KMS-11 (cell line): Measurements from ENCODE around the gene HELZ2.

Experiments used
- H2AFZ ChIP-seq: fragments of 200-600 bp; sonication (generic); 2 replicates; pipeline ENCODE4 v1.6.1; 2016; ENCODE audit warnings: antibody characterized with exemption, mixed run types, low read depth
- H3K27ac ChIP-seq: fragments of 200-600 bp; sonication (generic); 2 replicates; pipeline ENCODE4 v1.6.1; 2016; ENCODE audit warnings: mild to moderate bottlenecking, mixed run types
- H3K27me3 ChIP-seq: fragments of 200-600 bp; sonication (generic); 2 replicates; pipeline ENCODE4 v1.6.1; 2017; ENCODE audit warnings: mild to moderate bottlenecking, low read depth, mixed run types, moderate library complexity; ENCODE audit not compliant: insufficient read depth
- H3K36me3 ChIP-seq: fragments of 200-600 bp; sonication (generic); 2 replicates; pipeline ENCODE4 v1.6.1; 2017; ENCODE audit warnings: mild to moderate bottlenecking, mixed run types; ENCODE audit not compliant: insufficient read depth
- H3K4me1 ChIP-seq: fragments of 200-600 bp; sonication (generic); 2 replicates; pipeline ENCODE4 v1.6.1; 2016; ENCODE audit warnings: mild to moderate bottlenecking, low read depth, mixed run types; ENCODE audit not compliant: poor library complexity, severe bottlenecking
- H3K4me2 ChIP-seq: fragments of 200-600 bp; sonication (generic); 2 replicates; pipeline ENCODE4 v1.7.0; 2016; ENCODE audit warnings: mild to moderate bottlenecking, mixed run types
- H3K4me3 ChIP-seq: fragments of 200-600 bp; sonication (generic); IDR thresholded peaks from 2 replicates; pipeline ENCODE4 v1.6.1; 2017; ENCODE audit warnings: low read depth, low read length, mixed read lengths; ENCODE audit not compliant: insufficient read depth
- H3K79me2 ChIP-seq: fragments of 200-600 bp; sonication (generic); 2 replicates; pipeline ENCODE4 v1.6.1; 2016; ENCODE audit warnings: low read depth, mixed run types; ENCODE audit not compliant: insufficient read depth
- H3K9ac ChIP-seq: fragments of 200-600 bp; sonication (generic); 2 replicates; pipeline ENCODE4 v1.6.1; 2016; ENCODE audit warnings: mild to moderate bottlenecking, mixed run types
- H4K20me1 ChIP-seq: fragments of 200-600 bp; sonication (generic); 2 replicates; pipeline ENCODE4 v1.6.1; 2016; ENCODE audit warnings: mild to moderate bottlenecking, mixed run types; ENCODE audit not compliant: insufficient read depth
- TF ChIP-seq, protein P1 (sequence below): fragments of 200-600 bp; sonication (generic); conservative IDR thresholded peaks from 2 replicates; pipeline ENCODE4 v1.6.1; 2017; ENCODE audit warnings: low read depth, mild to moderate bottlenecking, antibody characterized with exemption, low read length, moderate library complexity, mixed read lengths

Gene HELZ2

GRCh38 chr20:63546256-63546955 lies 27.6 kb downstream of the HELZ2 start:
- Histone ChIP-seq H3K27ac (no peak overlapping the region), H3K4me2 (no peak overlapping the region), H3K4me1 (no peaks in the 10 kb centered on the region), H3K4me3 (no peak overlapping the region), H2AFZ (no peak overlapping the region), H3K79me2 (no peaks in the 10 kb centered on the region), H3K27me3 (peaks cover 95% of the 10 kb centered on the region), H3K36me3 (no peaks in the 10 kb centered on the region), H3K9ac (no peak overlapping the region), H4K20me1 (no peaks in the 10 kb centered on the region)
- TF ChIP-seq, protein P1, sequence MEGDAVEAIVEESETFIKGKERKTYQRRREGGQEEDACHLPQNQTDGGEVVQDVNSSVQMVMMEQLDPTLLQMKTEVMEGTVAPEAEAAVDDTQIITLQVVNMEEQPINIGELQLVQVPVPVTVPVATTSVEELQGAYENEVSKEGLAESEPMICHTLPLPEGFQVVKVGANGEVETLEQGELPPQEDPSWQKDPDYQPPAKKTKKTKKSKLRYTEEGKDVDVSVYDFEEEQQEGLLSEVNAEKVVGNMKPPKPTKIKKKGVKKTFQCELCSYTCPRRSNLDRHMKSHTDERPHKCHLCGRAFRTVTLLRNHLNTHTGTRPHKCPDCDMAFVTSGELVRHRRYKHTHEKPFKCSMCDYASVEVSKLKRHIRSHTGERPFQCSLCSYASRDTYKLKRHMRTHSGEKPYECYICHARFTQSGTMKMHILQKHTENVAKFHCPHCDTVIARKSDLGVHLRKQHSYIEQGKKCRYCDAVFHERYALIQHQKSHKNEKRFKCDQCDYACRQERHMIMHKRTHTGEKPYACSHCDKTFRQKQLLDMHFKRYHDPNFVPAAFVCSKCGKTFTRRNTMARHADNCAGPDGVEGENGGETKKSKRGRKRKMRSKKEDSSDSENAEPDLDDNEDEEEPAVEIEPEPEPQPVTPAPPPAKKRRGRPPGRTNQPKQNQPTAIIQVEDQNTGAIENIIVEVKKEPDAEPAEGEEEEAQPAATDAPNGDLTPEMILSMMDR = no peak

- no peak overlapping the region for H3K9ac ChIP-seq
- H2AFZ ChIP-seq = no peak overlapping the region
- H4K20me1 ChIP-seq = no peaks in the 10 kb centered on the region
- H3K27ac ChIP-seq = no peak overlapping the region
- H3K4me2 ChIP-seq = no peak overlapping the region
- H3K79me2 ChIP-seq = no peaks in the 10 kb centered on the region
- no peak overlapping the region for H3K4me3 ChIP-seq
- peaks cover 92% of the 10 kb centered on the region for H3K27me3 ChIP-seq
- H3K36me3 ChIP-seq = no peaks in the 10 kb centered on the region
- TF ChIP-seq, protein P1 = no peak
- H3K4me1 ChIP-seq = no peaks in the 10 kb centered on the region
These were observed 28.2 kb downstream of the HELZ2 start for GRCh38 chr20:63545814-63546213.

DNA sequence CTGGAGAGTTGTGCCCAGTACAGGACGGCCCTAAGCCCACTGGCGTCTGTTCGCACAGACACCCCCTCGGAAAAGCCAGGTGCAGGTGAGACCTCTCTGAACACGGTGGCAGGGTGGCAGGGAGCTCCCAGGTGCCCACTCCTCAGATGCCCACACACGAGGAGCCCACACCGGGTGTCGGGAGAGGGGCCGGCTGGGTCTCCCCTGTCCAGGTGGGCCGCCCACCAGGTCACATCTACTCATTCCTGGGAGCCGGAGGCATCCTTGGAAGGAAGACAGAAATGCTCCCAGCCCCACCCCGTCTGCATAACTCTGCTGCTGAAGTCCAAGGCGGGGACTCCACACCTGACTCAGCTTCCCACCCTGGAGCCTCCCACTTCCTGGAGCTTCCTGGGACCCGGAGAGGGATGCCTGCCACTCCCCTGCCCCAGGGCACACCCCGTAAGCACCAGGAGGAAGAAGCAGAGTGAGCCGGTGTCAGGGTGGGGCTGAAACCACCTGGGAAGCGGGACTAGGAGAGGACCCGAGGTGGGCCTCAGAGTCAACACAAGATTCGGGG lies 29.0 kb downstream of the HELZ2 start:
- TF ChIP-seq, protein P1 = no peak
- no peak overlapping the region for H2AFZ ChIP-seq
- no peaks in the 10 kb centered on the region for H4K20me1 ChIP-seq
- no peak overlapping the region for H3K4me2 ChIP-seq
- H3K4me3 ChIP-seq = no peak overlapping the region
- no peaks in the 10 kb centered on the region for H3K79me2 ChIP-seq
- no peak overlapping the region for H3K27ac ChIP-seq
- no peaks in the 10 kb centered on the region for H3K36me3 ChIP-seq
- no peaks in the 10 kb centered on the region for H3K4me1 ChIP-seq
- no peak overlapping the region for H3K9ac ChIP-seq
- H3K27me3 ChIP-seq = peaks cover 92% of the 10 kb centered on the region

DNA sequence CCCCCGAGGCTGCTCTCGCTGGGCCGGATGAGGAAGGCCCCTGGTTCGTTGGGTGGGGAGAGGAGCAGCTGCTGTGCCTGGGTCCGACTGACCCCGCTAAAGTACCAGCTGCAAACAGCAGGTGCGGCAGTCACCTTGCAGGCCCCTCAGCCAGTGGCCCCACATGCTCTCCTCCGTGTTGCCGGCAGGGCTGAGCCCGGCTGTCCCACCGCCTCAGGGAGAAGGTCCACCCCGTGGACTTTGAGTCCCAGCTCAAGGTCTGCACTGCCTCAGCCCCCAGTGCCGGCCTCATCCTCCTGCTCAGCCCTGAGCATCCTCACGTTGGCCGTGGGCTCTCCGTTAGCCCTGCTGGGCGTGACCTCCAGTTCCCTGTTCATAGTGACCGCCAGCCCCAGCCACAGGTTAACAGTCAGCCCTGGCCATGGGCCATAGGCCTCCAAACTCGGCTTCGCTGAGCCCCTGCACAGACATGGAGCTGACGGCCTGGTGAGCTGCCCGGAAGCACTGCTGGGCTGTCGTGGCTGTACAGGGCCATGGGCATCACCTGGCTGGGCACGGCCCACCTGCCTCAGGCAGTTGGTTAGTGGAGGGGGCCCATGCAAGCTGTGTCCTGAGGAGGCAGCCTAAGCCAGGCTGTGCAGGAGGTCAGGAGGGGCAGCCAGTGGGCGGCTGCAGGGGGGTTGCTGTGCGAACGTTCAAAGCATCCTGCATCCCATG lies 29.6 kb downstream of the HELZ2 start:
- no peak overlapping the region for H3K4me3 ChIP-seq
- H2AFZ ChIP-seq = no peak overlapping the region
- no peaks in the 10 kb centered on the region for H4K20me1 ChIP-seq
- TF ChIP-seq, protein P1 = no peak
- H3K79me2 ChIP-seq = no peaks in the 10 kb centered on the region
- no peak overlapping the region for H3K4me2 ChIP-seq
- no peaks in the 10 kb centered on the region for H3K36me3 ChIP-seq
- H3K4me1 ChIP-seq = no peaks in the 10 kb centered on the region
- no peak overlapping the region for H3K9ac ChIP-seq
- H3K27me3 ChIP-seq = peaks cover 92% of the 10 kb centered on the region
- H3K27ac ChIP-seq = no peak overlapping the region
